CD4-positive, alpha-beta T cell treated with Interleukin-12 subunit alpha and Interleukin-12 subunit beta, for 1 hour (primary cell): ENCODE measurements around the gene CLDND2.
A peak's percentile ranks its signal among the peaks of the same experiment; 100 is the strongest.

Source experiments
- DNase-seq: peaks from one replicate; pipeline ENCODE4 v3.0.0-alpha.2; 2020

Gene CLDND2

GRCh38 chr19:51352783-51353360 lies 15.9 kb downstream of the CLDND2 start:
- DNase-seq = no peak

DNA sequence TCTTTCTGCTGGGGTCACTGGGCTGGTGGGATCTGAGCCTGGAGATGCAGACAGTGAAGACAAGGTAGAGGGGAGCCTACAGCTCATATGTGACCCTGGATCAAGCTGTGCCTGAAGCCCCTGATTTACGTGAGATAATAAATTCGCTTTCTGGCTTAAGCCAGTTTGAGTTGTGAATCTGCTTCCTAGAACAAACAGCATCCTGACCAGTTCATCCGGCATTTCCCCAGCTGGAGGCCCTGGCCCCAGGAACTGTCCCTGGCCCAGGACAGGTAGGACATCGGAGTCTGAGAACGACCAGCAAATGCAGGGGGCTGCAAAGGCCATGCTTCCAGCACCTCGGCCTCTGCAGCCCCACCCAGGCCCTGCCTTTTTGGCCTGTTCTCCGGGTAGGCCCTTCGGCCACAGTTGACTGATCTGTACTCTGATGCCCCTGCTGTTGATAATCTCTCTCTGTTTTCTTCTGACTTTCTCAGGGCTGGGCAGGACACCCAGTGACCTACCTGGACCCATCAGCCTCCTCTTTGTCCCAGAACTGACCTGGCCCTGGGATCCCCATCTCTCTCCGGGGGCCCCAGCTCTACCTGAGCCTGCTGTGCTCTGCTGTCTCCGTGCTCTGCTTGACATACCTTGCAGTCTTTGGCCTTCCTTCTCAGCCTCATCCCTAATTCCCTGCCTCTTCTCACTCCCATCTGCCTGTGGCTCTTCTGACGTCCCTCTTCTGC lies 17.4 kb downstream of the CLDND2 start:
- DNase-seq = no peak

DNA sequence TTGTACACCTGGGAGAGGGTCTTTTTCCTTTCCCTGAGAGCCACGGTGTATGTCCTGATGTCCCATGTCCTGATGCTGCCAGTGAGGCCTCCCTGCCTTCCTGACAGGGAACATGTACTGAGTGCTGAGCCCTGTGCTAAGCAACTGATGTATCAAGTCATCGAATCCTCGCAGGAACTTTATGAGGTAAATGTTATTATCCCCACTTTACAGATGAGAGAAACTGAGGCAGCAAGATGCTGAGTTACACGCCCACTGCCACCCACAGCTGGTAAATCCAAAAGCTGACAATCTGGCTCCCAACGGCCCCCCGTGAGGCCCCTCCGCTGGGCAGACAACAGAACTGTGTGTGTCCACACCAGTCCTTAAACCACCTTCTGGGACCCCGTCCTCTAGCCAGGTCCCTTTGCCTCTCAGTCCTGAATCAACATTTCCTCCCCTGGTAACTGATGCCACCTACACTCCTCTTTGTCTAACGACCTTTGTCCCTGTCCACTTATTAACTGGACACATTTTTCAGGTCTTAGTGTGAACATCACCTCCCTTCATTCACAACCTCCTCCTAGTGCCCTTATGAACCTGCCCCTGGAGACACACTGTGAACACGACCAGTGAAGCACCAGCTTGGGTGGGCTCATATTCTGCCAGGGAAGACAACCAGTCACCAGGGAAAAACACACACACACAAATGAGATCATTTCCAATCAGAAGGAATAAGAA lies 21.4 kb downstream of the CLDND2 start:
- DNase-seq = no peak

DNA sequence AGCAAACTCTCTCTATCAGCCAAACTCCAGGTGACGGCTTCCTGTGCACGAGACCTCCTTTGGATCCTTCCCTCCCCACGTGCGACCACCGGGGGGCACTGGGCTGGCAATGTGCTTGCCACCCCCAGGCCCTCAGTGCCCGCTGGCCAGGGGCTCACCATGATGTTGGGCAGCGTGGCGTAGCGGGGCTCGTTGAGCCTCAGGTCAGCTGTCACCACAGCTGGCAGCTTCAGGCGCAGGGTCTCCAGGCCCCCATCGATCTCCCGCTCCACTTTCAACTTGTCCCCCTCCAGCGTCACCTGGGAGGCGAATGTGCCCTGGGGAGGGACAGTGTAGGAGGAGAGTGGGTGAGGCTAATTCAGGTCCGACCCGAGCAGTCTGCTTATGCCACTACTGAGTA lies 22.1 kb downstream of the CLDND2 start:
- DNase-seq = no peak

- no peak for DNase-seq
Measured at GRCh38 chr19:51345076-51345620, 23.7 kb downstream of the CLDND2 start.

DNA sequence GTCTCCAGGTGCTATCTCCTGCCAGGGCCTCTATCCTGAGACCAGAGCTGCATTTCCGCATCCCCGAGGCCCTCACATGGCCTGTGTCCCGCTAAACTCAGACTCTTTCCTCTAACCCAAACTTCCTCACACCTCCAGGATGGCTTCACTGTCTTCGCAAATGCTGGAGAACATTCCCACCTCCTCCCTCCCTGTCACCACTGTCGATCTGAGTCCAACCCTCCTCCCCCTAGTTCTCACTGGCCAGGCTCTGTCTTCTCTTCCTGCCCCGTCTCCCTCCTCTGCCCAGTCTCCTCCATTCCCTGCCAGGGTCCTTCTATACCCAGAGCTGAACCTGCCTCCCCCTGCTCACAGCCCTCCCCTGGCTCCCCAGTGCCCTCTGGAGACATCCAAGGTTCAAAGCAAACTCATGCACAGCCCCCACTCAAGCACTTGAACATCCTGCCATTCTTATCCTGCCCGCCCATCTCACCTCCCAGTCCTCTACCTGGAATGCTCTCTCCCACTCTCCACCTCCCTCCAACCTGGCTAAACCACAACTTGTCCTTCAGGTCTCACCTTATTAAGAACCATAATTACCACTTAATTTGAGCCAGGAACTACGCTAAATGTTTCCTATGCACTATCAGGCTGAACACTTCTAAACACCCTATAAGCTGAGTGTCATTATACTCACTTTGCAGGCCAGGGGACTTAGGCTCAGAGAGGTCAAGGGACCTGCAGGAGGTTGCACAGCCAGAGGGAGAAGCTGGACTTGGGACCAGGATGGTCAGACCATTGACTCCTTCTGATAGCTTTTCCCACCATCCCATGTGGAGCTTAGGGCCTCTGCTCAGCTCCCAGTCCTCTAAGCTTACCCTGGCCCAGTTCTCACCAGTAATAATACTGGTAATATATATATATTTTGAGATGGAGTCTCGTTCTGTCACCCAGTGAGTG lies 25.9 kb downstream of the CLDND2 start:
- no peak for DNase-seq

- DNase-seq = no peak
Measured at GRCh38 chr19:51341976-51342580, 26.7 kb downstream of the CLDND2 start, which contains the start of gene VSIG10L. TSS of gene VSIG10L (minus strand) at chr19:51342139. CDS start at chr19:51342124, 15 bp downstream.

GRCh38 chr19:51341066-51341465 lies 27.7 kb downstream of the CLDND2 start:
- DNase-seq = no peak

GRCh38 chr19:51339687-51340656 lies 28.8 kb downstream of the CLDND2 start:
- DNase-seq = peak; percentile 92

- no peak for DNase-seq
Measured at GRCh38 chr19:51339313-51339686, 29.5 kb downstream of the CLDND2 start.

GRCh38 chr19:51338563-51339312 lies 30.1 kb downstream of the CLDND2 start:
- DNase-seq = peak; percentile 85

- no peak for DNase-seq
Measured at GRCh38 chr19:51337861-51338562, 30.8 kb downstream of the CLDND2 start.

DNA sequence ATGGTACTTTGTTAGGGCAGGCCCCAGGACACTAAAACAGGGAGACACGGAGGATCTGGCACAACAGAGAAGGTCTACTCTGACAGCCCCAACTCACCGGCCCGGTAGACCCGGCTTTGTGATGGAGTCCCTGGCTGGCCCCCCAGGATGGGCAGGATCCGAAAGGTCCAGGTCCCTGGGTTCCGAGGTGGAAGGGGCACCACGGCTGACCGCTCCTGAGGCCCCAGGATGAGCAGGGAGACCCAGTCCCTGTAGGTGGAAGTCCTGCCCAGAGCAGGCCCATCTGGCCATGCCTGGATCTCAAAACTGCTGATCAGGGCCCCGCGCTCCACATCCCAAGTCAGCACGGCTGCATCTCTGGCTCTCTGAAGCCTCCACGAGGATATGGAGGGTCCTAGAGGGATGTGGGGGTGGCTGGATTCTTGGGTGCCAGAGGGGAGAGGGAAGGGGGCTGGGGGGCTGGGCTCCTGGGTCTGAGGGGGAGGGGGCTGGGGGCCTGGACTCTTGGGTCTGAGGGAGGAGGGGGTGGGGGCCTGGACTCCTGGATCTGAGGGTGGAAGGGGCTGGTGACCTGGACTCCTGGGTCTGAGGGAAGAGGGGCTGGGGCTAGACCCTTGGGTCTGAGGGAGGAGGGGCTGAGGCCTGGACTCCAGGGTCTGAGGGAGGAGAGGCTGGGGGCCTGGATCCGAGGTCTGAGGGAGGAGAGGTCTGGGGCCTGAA lies 31.5 kb downstream of the CLDND2 start:
- DNase-seq = no peak

- no peak for DNase-seq
Measured at GRCh38 chr19:51333836-51334460, 34.9 kb downstream of the CLDND2 start.

DNA sequence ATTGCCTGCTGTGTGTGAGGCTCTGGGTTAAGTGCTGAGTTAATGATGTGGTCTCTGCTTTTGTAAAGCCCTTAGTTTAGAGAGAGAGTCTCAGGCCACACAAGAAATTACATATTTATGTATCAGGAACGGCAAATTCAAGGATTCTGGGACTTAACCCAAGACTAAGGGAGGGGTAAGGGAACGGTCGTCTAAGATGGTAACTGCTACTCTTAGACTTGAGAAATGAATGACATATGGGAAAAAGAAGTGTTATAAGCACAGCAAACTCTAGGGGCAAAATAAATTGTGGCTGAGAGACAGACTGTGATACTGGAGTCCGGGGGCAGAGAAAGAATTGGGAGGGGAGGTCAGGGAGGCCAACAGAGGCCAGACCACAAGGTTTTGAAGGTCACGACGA lies 37.1 kb downstream of the CLDND2 start:
- no peak for DNase-seq

DNA sequence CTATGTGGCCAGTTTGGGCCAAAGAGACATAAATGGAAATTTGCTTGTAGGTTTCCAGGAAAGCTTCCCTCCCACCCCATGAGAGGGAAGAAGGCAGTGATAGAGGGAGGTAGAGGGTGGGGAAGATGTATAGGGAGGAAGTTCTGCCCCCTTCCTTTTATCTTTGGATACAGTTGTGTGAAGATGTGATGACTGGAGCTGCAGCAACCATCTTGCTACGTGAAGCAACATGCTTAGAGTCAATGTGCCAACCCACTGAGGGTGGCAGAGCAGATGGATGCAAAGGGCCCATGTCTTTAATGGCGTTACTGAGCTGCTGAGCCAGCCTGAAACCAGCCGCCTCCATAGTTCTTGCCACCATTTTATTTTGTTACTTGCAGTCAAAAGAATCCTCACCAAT lies 37.6 kb downstream of the CLDND2 start:
- DNase-seq = no peak

GRCh38 chr19:51330366-51330765 lies 38.4 kb downstream of the CLDND2 start:
- no peak for DNase-seq

DNA sequence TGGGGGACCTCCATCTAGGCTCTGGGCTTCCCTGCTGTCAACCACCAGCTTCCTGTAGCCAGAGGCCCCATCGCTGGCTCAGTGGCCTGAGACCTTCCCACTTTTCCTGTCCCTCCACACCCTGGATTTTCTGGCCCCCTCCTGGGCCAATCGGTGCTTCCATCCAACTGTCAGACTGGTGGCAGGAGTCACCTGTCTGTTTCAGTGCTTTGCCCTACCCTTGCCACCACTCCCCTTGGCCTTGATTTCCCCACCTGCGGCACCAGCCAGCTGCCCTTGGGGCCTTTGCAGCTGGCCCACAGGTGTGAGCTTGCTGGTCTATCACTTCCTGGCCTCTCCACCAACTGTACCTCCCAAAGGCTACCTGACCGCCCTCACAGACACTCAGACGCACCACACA lies 39.4 kb downstream of the CLDND2 start:
- no peak for DNase-seq
